ENCODE results near the gene IGDCC3.

IGDCC3 gene

DNA sequence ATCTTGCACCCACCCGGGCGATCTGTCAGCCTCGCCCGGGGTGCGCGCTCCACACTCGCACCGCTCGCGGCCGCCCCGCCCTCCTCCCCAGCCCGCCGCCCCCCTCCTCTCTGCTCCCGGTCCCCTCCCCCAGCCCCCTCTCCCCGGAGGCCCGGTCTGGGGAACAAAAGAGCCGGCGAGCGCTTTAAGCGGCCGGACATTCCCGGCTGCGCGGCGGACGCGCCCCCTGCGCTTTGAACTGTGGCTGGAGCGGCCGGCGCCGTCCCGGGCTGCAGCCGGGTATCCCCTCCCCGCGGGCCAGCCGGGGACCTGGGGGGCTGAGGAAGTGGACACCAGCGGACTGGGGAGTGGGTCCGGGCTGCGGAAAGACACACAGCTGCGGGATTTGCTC is at the start of gene IGDCC3:
TSS of gene IGDCC3 (minus strand) at position 27 of the 391 bp plus-strand sequence. CDS start 214 bp downstream, outside the sequence.
- DNase-seq, result no peak

DNA sequence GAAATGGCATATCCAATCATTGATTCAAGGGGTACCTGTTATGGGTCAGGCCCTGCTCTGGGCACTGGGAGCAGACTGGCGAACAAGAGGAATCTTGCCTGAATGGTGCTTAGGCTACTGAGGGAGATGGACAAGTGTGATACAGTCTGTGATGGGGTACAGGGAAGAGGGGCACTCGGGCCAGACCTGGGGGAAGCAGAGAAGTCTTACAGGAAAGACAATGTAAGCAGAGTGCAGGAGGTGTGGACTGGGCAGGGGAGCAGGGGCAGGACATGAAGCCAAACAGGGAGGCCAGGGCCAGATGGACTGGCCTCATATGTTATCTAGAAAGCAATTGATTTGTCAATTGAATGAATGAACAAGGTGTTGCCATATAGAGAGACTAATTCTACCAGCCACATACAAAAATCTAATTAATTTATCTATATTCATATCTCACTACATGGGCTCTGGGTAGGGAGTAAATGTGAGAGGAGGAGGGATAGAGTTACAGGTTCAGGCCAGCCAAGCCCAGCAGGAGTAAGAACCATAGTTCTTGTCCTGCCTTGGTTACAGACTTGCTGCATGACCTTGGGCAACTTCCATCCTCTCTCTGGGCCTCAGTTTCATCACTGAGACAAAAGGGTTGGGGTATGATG is 48.5 kb upstream of the IGDCC3 start:
- no peak for DNase-seq

GRCh38 chr15:65424683-65425082 is 46.9 kb upstream of the IGDCC3 start:
- no peak for DNase-seq

- DNase-seq, result no peak
Measured at GRCh38 chr15:65423976-65424679, 46.3 kb upstream of the IGDCC3 start.

- DNase-seq, result no peak
Measured at GRCh38 chr15:65423150-65423975, 45.6 kb upstream of the IGDCC3 start.

DNA sequence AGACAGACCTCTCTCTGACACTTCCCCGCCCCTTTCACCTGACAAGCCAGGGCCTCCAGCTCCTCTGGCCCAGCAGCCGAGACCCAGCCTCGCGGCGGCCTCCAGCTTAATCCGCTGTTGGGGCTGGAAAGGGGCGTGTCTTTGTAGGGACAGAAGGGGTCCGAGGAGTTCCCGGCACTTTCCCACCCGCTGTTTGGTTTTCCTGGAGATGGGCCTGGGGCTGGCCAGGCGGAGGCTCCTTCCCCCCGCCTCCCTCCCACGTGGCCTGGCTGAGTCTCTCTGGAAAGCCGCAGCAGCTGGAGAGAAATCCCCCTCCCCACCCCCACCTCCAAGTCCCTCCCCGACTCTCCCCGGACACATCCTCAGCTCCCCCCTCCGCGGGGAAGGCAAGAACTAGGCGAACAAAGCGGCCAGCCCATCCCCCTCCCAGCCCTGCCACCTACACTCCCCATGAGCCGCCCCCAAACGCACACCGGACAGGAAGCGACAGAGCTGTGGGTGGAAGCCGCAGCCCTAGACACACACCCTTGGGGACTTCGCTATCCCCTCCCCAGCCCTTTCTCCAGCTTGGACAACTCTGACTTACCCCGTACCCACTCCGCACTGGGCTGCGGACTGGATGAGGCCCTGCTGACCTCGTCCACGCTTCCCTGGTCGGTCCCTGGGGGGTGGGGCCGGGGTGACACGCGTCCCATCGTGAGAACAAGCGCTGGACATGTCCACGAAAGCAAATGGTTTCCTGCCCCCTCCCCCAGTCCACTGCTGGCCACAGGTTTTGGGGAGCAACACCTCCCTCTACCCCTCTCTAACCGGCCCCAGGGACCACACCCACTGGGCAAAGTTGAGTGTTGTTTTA is 43.8 kb upstream of the IGDCC3 start:
- DNase-seq, result no peak

DNA sequence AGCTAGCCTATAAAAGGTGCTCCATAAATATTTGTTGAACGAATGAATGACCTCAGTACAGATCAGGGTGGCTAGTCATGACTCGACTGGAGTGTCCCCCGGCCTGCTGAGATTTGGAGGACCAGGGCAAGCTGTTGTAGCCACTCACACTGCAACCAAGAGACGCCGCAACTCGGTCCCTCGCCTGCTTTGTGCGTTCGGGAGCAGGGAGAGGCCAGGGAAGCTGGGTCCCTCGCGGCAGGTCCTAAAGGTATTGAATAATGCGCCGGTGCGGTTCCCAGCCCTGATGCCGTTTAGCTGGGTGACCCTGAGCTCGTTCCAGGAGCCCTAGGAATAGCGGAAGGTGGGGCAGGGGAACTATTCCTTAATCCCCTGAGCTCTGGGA is 43.2 kb upstream of the IGDCC3 start:
- no peak for DNase-seq

DNA sequence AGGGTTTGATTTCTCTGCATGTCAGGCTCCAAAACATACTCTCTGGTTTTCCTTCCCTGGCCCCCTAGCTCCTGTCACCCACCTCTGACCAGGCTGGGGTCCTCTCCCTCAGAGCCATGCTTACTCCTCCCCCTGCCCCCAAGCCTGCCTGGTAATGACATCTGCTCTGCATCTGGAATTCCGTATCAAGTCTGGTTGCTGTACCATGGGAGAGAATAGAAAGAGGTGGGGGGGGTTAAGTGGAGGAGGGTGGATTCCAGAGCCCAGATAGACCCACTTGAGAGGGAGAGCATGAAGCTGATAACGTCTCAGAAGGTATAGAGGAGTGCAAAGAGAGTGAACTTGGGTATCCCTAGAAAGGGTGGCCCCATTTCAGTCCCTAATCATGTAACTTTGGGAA is 40.8 kb upstream of the IGDCC3 start:
- DNase-seq, result no peak

GRCh38 chr15:65416845-65417416 is 39.1 kb upstream of the IGDCC3 start:
- DNase-seq, result peak in 1 of 2 experiments; percentile 51

DNA sequence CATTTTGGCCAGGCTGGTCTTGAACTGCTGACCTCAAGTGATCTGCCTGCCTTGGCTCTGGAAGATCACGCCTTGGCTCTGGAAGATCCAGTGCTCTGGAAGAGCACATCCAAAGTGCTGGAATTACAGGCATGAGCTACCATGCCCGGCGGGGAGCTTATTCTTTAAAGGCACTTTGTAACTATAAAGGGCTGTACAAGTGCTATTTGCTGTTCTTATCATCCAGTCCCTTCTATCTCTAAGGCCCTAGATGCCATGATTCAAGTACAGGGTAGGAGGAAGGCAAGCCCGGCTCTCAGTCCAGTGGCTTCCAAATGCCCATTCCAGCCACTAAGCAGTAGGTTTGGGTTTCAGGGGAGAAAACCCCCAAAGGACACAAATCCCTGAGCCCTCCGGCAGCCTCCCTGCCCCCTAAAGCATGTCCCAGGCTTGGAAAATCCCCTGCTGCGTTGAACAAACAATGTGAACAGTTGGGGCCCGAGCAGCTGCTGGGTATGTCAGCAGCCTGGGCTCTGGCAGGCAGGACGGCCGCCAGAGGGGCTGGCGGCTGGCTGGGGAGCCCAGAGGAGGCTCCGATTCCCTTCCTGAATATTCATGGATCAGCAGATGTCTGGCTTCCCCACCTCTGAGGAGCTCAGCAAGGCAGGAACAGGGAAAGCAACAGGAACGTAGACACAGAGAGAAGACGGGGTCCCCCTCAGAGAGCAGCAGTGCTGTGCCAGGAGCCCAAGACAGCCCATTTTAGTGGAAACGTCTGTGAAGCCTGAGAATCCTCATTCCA is 37.2 kb upstream of the IGDCC3 start:
- peak; percentile 69 to 92 for DNase-seq

- no peak for DNase-seq
Measured at GRCh38 chr15:65413760-65414144, 36.0 kb upstream of the IGDCC3 start.

- no peak for DNase-seq
Measured at GRCh38 chr15:65413051-65413759, 35.4 kb upstream of the IGDCC3 start.

DNA sequence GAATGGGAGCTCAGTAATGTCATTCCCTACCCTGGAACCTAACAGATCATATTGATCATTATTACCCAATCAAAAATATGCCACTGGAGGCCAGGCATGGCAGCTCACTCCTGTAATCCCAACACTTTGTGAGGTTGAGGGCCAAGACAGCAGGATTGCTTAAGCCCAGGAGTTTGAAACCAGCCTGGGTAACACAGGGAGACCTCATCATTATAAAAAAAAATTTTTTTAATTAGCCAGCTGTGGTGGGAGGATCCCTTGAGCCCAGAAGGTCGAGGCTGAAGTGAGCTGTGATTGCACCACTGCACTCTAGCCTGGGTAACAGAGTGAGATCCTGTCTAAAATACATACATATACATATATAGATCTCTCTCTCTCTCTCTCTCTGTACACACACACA is 34.8 kb upstream of the IGDCC3 start:
- DNase-seq, result no peak

- no peak for DNase-seq
Measured at GRCh38 chr15:65411465-65412071, 33.8 kb upstream of the IGDCC3 start.

DNA sequence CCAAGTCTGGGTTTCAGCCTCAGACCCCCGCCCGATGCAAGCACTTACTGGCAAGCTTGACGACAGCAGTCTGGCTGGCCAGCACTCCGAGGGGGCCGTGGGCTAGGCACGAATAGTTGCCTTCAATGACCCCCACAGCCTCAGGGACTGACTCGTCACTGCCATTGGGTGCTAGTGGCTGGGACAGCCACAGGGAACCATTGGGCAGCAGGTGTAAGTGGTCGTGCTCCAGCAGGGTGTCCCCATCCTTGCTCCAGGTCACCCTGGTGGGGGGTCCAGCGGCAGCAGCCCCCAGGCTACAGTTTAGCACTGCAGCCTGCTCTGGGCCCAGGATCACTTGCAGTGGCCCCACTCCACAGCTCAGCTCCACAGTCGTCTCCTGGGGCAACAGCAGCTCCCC is 33.2 kb upstream of the IGDCC3 start:
- DNase-seq, result no peak

DNA sequence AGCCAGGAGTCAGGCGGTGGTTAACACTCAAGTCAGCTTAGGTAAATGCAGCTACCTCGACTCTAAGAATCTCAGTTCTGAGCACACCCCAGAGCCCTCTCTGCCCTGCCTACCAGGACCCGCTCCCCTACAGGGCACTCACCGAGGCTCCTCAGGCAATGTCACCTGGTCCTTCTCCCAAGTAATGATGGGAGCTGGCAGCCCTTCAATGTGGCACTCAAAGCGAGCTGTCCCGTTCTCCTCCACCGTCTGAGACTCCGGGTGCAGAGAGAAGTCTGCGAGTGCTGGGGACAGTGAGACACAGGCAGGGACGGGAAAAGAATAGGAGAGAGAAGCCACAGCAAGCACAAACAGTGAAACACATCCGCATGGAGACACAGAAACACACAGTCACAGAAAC is 32.2 kb upstream of the IGDCC3 start:
- no peak for DNase-seq

- DNase-seq, result no peak
Measured at GRCh38 chr15:65409036-65409631, 31.3 kb upstream of the IGDCC3 start.

- DNase-seq, result no peak
Measured at GRCh38 chr15:65408324-65409035, 30.7 kb upstream of the IGDCC3 start.

- no peak for DNase-seq
Measured at GRCh38 chr15:65406424-65407000, 28.7 kb upstream of the IGDCC3 start.
